CD4-positive, alpha-beta T cell treated with Interleukin-4 for 4 hours (primary cell): Measurements from ENCODE around the gene CBR3.

Source experiments
- DNase-seq: peaks from one replicate; pipeline ENCODE4 v3.0.0-alpha.2; 2020

Gene CBR3

DNA sequence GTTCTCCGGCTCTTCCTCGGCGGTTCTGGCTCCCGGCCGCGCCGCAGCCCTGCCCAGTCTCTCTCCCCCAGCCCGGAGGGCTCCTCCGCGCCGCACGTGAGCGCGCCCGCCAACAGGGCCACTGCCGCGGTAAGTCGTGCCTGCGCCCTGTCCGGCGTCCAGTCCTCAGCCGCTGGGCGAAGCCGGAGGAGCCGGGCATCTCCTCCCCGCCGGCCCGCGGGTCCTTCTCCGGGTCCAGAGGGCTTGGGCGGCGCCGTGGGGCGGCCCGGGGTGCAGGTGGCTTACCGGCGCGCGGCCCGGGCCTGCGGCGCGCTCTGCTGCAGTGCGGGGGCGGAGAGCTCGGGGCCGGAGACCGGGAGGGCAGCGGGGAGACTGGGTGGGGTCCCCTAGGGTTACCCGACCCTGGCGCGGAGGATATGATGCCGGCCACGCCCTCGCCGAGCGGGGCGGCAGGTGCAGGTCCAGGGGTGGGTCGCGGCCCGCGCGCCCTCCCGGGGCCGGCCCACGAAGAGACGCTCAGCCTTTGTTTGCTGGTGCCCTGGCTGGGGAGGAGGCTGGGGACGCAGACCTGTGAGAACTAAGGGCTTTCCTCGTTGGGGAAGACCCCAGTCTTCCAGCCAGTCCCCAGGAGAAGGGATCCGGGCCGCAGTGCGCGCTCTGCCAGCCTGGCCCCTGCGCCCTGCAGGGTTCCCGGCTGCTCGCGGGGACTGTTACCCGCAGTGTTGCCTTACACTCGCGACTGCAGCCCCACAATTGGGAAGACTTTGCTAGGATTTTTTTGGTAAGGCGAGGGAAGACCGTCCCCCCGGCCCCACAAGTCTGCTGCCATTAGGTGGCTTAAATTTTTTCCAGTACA is 22.2 kb downstream of the CBR3 start, which contains the start of gene DOP1B:
TSS of gene DOP1B (plus strand) at position 10 of the 856 bp plus-strand sequence. CDS start 7,910 bp downstream, outside the sequence.
- peak; percentile 5 for DNase-seq

DNA sequence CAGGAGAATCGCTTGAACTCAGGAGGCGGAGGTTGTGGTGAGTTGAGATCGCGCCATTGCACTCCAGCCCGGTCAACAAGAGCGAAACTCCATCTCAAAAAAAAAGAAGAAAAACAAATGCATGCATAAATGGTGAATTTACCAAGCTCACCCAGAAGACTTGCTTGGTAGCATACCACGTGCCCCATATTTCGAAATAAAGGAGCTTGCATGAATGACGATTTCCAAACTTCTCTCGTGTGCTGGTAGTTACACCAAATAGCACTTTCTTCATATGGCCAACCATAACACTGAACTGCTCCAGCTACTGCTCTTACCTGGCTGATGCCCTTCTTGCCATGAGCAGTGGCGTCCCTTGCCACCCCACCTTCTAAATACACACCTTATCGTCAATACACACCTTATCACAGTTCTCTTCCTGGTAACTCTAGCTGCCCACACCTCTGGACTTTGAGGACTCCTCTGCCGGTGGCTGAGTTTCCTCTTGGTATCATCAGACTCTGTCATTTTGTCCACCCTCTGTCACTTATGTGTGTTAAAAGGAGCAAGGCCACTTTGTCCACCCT is 24.6 kb downstream of the CBR3 start:
- no peak for DNase-seq

DNA sequence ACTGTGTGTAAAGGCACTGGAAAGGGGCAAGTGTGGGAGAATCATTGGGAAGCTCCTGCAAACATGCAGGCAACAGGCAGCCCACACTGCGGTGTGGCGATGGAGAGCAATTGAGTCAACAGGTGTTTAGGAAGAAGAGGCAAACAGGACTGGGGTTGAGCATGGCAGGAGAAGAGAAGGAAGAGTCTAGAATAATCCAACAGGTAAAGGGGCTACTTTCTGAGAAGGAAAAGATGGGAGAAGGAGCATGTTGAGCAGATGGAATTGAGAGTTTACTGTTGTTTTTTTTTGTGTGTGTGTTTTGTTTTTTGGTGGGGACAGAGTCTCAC is 25.9 kb downstream of the CBR3 start:
- DNase-seq = no peak

DNA sequence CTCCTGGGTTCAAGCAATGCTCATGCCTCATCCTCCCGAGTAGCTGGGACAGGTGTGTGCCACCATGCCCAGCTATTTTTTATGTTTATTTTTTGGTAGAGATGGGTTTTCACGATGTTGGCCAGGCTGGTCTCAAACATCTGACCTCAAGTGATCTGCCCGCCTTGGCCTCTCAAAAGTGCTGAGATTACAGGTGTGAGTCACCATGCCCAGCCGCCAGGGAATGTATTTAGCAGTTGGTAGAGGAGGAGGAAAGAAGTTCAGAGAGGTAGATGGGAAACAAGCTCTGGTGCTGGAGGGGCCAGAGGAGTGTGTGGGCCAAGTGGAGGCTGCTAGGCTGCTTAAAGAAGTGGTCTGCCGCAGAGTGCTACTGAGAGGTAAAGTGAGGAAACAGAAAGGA is 27.8 kb downstream of the CBR3 start:
- no peak for DNase-seq

DNA sequence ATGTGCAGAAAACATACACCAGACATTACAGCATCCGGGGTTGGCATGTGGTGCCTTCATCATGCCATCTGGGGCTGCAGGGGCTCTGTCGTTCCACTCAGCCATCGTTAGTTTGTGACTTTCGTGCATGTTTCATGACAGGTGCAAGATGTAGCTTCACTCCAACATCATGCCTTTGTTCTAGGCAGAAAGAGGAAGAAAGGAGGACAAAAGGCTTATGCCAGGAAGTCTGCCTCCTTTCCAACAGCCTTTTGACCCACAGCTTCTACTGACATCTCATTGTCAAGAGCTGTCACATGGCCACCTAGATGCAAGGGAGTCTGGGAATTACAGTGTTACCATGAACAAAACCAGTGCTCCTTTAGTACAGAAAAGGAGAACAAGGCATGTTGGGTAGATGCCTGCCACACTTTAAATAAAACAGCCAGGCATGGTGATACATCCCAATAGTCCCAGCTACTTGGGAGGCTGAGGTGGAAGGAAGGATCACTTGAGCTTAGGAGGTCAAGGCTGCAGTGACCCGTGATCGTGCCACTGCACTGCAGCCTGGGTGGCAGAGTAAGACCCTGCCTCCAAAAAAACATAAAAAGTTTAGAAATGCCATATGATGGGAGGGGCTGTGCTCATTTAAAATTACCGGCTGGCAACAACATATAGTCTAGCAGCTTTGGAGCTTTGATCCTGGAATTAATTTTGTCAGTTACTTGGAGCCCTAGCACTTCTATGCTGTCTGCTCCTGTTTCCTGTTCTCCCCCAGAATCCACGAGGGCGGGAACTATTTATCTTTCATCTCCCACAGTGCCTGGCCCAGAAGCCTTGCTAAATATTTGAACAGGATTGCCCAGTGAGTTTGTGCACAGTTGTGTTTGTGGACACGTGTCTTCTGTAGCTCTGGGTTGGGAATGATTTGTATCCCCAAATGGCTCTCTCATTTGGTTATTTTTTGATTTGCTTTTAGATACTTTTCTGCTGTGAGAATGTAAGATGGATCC is 29.2 kb downstream of the CBR3 start:
- DNase-seq = no peak

DNA sequence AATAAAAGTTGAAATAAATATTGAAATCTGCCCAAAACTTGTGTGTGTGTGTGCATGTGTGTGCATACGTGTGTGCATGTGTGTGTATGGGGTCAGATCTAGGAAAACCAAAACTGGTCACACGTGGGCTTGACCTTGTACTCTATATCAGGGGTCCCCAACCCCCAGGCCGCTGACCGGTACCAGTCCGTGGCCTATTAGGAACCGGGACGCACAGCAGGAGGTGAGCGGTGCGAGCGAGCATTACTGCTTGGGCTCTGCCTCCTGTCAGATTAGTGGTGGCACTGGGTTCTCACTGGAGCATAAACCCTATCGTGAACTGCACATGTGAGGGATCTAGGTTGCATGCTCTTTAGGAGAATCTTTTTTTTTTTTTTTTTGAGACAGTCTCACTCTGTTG is 30.5 kb downstream of the CBR3 start:
- DNase-seq = no peak

DNA sequence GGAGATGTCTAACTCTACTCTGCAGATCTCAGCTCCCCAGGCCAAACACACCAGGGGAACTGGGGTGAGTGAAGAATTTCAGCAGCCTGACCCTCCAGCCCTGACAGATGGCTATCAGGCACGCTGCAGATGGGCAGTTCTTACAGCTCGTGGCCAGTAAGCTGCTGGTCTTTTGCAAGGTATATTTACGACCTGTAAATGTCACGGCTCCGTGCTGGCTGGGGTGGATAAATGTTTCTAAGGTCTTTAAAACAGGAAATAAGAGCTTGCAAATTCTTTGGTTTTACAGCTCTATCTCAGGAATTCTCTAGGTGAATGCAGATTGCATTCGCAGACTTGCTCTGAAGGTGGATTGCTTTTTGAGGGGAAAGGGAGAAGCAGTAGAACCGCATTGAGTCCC is 31.8 kb downstream of the CBR3 start:
- DNase-seq = no peak

DNA sequence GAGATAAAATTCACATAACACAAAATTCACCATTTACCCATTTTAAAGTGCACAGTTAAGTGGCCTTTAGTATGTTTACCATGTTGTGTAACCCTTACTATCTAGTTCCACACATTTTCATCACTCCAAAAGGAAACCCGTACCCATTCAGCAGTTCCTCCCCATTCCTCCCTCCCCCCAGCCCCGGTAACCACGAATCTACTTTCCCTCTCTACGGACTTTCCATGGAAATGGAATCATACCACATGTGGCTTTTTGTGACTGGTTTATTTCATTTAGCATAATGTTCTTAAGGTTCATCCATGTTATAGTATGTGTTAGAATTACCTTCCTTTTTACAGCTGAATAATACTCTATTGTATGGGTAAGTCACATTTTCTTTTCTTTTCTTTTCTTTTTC is 32.7 kb downstream of the CBR3 start:
- no peak for DNase-seq

DNA sequence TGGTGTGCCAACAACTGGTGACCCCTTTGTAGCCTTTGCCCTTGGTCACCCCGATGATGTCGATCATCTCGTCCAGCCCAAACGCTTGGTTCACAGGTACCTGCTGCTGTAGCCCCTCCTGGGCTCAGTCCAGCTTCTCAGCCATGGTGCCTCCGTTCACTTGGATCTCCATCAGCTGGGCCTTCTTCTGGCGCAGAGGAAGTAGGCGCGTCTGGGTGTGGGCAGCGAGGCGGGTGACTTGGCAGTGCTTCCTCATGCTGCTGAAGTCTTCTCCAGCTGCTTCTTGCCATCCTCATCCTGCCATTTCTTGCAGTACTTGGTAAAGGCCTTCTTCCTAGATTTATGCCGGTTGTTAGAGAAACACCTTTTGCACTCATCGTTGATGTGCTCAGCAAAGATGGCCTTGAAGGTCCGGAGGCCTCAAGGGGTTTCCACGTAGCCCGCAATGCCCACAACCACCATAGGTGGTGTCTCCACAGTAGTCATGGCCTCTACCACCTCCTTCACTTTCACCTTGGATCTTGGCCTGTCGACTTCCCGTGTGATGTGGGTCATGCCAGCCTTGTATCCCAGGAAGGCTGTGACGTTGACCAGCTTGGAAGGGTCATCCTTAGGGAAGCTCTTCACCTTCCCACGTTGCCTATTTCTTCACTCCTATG is 34.7 kb downstream of the CBR3 start:
- no peak for DNase-seq

DNA sequence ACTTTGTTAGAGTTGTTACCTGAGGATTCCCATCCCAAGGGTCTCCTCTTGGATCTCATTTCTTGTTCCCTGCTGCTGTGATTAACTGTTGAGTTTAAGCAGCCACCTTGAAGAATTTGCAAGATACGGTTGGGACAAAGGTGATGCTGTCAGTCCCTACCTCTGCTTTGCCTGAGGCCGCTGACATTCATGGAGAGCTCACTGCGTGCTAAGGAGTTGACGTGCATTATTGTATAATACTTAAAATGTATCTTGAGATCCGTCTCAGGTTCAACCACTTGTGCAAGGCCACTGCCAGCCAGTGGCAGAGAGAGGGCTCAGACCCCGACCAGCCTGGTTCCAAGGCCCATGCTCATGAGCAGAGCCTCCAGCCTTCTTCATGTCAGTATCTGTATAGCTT is 35.9 kb downstream of the CBR3 start:
- no peak for DNase-seq

DNA sequence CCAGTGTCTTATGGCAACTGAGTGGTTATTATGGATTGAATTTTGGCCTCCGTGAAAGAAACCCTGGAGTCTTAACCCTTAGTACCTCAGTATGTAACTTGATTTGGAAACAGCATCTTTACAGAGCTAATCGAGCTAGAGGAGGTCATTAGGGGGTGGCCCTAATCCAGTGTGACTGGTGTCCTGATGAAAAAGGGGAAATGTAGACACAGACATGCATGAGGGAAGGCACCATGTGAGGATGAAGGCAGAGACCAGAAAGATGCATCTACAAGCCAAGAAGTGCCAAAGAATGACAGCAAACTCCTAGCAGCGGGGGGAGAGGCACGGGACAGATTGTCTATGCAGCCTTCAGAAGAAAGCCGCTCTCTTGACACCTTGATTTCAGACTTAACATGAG is 36.5 kb downstream of the CBR3 start:
- no peak for DNase-seq

DNA sequence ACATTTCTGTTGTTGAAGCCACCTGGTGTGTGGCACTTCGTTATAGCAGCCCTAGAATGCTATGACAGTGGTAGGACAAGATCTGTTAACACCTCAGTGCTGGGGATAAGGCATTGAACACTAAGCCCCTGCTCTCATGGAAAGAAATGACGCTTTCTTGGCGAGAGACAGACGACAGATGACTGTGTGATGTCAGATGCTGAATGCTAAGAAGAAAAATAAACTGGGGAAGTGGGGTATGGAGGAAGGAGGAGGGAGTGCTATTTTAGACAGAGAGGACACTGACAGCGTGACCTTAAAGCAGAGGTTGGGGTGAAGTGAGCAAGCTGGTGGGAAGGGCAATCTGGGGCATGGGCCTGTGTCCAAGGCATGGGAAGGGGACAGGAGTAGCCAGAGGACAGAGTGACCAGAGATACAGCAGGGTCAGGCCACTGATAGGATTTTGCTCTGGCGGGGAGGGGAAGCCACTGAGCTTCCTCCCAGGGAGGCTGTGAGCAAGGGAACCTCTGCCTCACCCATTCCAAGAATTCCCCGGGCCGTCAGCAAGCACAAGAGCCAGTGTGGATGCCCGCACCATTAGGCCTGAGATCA is 37.0 kb downstream of the CBR3 start:
- no peak for DNase-seq

DNA sequence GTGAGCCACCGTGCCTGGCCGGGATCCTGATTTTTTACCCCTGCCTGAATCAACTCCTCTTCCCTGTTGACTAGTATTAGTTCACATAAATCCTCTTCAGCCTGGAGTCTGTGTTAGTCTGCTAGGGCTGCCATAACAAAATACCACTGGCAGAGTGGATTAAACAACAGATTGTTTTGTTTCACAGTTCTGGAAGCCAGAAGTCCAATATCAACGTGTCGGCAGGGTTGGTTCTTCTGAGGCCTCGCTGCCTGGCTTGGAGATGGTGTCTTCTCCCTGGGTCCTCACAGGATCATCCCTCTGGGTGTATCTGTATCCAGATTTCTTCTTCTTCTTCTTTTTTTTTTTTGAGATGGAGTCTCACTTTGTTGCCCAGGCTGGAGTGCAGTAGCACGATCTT is 39.9 kb downstream of the CBR3 start:
- no peak for DNase-seq

DNA sequence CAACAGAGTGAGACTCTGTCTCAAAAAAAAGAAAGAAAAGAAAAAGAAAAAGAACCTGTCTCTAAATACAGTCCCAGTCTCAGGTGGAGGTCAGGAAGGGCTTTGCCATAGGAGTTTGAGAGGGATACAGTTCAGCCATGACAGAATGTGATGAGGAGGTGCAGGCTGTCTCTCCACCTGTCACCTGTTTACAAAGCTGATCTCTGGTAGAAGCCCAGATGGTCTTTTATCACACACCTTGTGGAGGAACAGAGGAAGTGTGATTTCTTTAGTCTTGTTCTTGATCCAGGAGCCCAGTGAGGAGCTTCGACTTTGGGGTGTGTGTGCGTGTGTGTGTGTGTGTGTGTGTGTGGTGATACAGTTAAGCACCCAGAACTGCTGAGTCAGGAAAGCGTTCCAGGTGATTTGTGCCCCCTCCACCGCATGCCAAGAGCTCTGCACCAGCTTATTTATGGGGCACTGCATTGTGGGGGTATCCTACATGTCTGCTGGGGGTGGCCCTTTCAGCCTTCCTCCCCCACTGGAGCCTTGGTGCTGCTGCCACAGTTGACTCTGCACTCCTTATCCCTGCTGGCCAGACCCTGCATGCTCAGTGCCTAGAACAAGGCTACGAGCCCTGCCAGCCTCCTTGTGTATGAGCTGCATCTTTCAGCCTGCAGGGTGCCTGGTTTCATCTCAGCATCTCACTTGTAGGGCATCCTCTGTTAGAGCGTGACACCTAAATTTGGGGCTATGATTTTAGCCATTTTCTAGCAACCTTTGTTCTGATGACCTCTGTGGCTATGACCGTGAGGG is 41.1 kb downstream of the CBR3 start:
- DNase-seq = no peak

DNA sequence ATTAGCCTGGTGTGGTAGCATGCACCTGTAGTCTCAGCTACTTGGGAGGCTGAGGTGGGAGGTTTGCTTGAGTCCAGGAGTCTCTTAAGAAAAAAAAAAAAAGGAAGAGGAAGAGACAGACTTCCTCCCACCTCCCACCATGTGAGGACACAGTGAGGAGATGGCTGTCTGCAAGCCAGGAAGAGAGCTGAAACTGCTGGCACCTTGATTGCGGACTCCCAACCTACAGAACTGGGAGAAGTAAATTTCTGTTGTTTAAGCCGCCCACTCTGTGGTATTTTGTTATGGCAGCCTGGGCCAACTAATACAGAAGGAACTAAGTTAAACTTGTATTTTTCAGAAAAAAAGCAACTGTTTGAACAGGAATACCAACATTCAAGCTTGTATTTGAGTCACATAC is 43.5 kb downstream of the CBR3 start:
- DNase-seq = no peak

DNA sequence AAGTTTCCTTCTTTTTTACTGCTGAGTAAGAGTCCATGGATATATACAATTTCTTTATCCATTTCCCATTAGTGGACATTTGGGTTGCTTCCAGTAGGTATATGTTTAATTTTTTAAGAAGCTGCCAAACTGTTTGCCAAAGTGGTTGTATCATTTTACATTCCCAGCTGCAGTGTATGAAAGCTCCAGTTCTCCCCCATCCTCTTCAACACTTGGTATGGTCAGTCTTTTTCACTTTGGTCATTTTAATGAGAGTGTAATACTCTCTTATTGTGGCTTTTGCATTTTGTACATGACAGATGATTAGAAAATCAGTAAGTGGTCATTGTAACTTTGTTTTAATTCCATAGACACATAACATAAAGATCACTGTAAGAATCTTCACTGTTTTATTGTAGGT is 44.3 kb downstream of the CBR3 start:
- DNase-seq = no peak

DNA sequence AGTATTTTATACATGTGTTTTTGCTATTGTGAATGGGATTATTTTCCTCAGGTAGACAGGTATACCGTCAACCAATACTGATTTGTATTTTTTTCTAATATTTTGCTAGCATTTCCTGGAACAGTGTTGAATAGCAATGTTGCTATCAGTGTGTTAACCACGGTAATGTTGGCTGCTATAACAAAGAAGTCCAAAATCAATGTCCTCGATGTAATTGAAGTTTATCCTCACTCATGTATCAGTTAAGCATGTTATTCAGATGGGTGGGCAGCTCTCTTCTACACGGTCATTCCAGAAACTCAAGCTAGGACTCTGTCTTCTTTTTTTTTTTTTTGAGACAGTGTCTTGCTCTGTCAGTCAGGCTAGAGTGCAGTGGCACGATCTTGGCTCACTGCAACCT is 46.1 kb downstream of the CBR3 start:
- DNase-seq = no peak

DNA sequence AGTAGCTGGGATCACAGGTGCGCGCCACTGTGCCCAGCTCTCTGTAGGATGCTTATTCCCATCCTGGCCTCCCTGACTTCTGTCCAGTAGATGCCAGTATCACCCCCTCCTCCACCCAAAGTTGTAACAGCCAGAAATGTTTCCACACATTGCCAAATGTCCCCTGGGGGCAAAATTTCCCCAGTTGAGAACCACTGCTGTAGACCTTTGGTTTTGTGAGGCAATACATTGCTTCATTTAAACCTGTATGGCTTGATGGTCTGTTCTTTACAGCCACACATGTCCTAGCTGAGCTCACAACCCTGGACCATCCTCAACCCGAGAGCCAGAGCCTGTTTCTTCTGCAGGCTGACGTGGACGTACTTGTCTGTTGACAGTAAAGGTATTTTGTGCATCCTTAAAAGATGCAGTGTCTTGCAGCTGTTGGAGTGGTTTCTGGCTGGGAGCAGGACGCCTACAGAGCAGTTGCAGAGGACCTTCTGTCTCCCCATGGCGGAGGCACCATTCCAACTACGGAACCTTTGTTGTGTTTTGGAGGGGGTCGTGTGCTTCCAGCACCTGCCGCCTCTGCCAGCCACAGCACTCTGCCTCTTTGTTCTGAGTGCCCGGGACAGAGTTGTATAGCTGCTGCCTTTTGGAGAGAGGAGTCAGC is 48.4 kb downstream of the CBR3 start:
- DNase-seq = no peak

DNA sequence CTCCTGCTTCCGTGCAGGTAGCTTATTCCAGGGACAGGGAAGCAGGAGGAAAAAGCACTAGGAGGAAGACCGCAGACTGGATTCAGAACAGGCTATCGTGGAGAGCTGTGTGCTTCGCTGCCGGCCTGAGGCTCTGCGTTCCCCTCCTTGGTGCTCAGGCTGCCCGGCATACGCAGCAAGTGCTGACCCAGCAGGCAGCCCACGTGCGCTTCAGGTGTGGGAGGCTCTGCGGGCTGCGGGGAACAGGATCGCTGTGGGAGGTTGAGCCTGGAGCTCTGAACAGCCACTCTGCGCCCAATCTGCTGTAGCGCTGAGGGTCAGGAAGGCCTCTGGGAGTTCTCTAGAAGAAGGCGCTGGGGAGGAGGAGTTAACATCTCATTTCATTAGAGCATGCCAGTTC is 49.7 kb downstream of the CBR3 start:
- no peak for DNase-seq

DNA sequence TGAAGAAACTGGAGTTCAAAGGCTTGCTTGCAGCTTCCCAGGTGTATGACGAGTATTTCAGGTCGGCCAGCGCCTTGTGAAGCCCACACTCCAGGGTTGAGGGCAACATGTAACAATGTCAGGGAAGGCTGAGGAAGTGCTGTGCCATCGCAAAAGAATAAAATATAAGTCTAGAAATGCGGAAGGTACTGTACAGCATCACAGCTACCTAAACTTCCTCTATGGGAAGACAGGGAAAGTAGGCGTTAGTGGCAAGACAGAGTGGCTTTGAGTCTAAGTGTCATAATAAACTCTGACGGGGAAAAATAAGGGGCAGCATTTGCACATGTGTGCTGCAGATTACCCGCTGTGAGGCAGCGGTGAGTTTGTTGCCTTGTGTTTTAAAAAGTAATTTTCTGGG is 50.6 kb downstream of the CBR3 start:
- no peak for DNase-seq

DNA sequence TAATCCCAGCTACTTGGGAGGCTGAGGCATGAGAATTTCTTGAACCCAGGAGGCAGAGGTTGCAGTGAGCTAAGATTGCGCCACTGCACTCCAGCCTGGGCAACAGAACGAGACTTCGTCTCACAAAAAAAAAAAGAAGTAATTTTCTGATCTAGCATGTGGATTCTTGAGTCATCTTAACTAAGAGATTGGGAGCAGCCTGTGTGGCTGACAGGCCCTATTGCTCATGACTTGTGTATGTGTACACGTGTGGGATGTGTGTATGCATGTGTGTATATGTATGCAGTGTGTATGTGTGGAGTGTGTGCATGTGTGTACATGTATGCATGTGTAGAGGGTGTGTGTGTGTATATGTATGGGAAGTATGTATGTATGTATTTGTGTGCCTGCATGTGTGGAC is 51.2 kb downstream of the CBR3 start:
- DNase-seq = no peak
